H1 (cell line): ENCODE data around the gene RPL18. TPM values are rescaled to one million over a fixed set of nuclear protein-coding genes. Genes with fewer than 3 reads are reported as not detected.

Experiments used
- CTCF ChIA-PET: fragments of 300-600 bp; sonication (Branson Sonifier 250); formaldehyde crosslinking; loops from one replicate; lab custom pipeline; 2021; ENCODE audit not compliant: partially characterized antibody; lab: Charles Lee
- POLR2A ChIA-PET: fragments of 300-600 bp; sonication (Branson Sonifier 250); formaldehyde crosslinking; loops from one replicate; lab custom pipeline; 2021; ENCODE audit warnings: inconsistent platforms; ENCODE audit not compliant: partially characterized antibody; lab: Charles Lee
- DNase-seq, 2 experiments: peaks; one replicate each; pipeline versions ENCODE4 v3.0.0 to v3.0.0-alpha.2; 2010 to 2022; ENCODE audit warnings: low spot score in 2 of 2, low read depth in 1 of 2, mixed read lengths in 1 of 2
- FAIRE-seq: peaks from 2 replicates; lab custom pipeline; 2011; peaks lifted over from hg19 to GRCh38; lab: Jason Lieb, UNC
- H2AFZ ChIP-seq: 2 replicates; pipeline ENCODE4 v1.8.1; 2012; ENCODE audit warnings: low read length, inconsistent platforms
- H2AK5ac ChIP-seq: 2 replicates; pipeline ENCODE4 v1.6.1; 2013; ENCODE audit warnings: low read depth, low read length
- H2BK120ac ChIP-seq: replicated peaks from 2 replicates; pipeline ENCODE3; 2013; ENCODE audit warnings: low read depth, low read length, inconsistent platforms
- H2BK12ac ChIP-seq: 2 replicates; pipeline ENCODE4 v1.6.1; 2013; ENCODE audit warnings: low read depth, low read length
- H2BK15ac ChIP-seq: 2 replicates; pipeline ENCODE4 v1.6.1; 2013; ENCODE audit warnings: low read length
- H2BK20ac ChIP-seq: 2 replicates; pipeline ENCODE4 v1.6.1; 2013; ENCODE audit warnings: low read length
- H2BK5ac ChIP-seq: 2 replicates; pipeline ENCODE4 v1.6.1; 2013; ENCODE audit warnings: low read depth, low read length
- H3K14ac ChIP-seq: 2 replicates; pipeline ENCODE4 v1.6.1; 2013; ENCODE audit warnings: inconsistent platforms; ENCODE audit not compliant: insufficient read length
- H3K18ac ChIP-seq: 2 replicates; pipeline ENCODE4 v1.6.1; 2013; ENCODE audit warnings: low read length; ENCODE audit errors: extremely low read depth
- H3K23ac ChIP-seq: 2 replicates; pipeline ENCODE4 v1.6.1; 2013; ENCODE audit warnings: inconsistent platforms; ENCODE audit not compliant: insufficient read length
- H3K23me2 ChIP-seq: 2 replicates; pipeline ENCODE4 v1.6.1; 2013; ENCODE audit warnings: low read depth, low read length
- H3K27ac ChIP-seq: 2 replicates; pipeline ENCODE4 v1.6.1; 2011; ENCODE audit warnings: low read depth, low read length, inconsistent platforms
- H3K27me3 ChIP-seq, 4 experiments: replicated peaks in 1 of 4; 1 replicate in 1 of 4; 2 replicates in 3 of 4; pipeline versions ENCODE4 v1.6.1 to v1.8.1; 2011 to 2013; ENCODE audit warnings: low read length in 3 of 4, mild to moderate bottlenecking in 3 of 4, inconsistent platforms in 2 of 4, mixed read lengths in 2 of 4, moderate library complexity in 1 of 4; ENCODE audit not compliant: control insufficient read depth in 3 of 4, insufficient read depth in 3 of 4; ENCODE audit errors: extremely low read depth in 1 of 4
- H3K36me3 ChIP-seq, 4 experiments: 2 replicates each; pipeline versions ENCODE4 v1.6.1 to v1.8.1; 2011 to 2013; ENCODE audit warnings: mild to moderate bottlenecking in 4 of 4, low read length in 3 of 4, moderate library complexity in 2 of 4, control low read depth in 1 of 4, inconsistent platforms in 1 of 4; ENCODE audit not compliant: insufficient read depth in 4 of 4, control insufficient read depth in 2 of 4
- H3K4ac ChIP-seq: replicated peaks from 2 replicates; pipeline ENCODE3; 2013; ENCODE audit warnings: low read length, low read depth, mixed read lengths, inconsistent platforms; ENCODE audit not compliant: insufficient read length
- H3K4me1 ChIP-seq, 4 experiments: replicated peaks in 1 of 4; 1 replicate in 1 of 4; 2 replicates in 3 of 4; pipeline versions ENCODE4 v1.6.1 to v1.8.1; 2011 to 2013; ENCODE audit warnings: low read length in 3 of 4, inconsistent platforms in 2 of 4, mixed read lengths in 1 of 4; ENCODE audit not compliant: insufficient read depth in 4 of 4, control insufficient read depth in 3 of 4
- H3K4me2 ChIP-seq, 2 experiments: 2 replicates each; pipeline versions ENCODE4 v1.6.1 to v1.8.1; 2011 to 2013; ENCODE audit warnings: low read depth in 2 of 2, low read length in 2 of 2, control low read depth in 1 of 2, inconsistent platforms in 1 of 2, mild to moderate bottlenecking in 1 of 2; ENCODE audit not compliant: insufficient read depth in 1 of 2
- H3K4me3 ChIP-seq, 4 experiments: fragments of 200-600, 300-600 bp in 1 of 4; sonication (generic), shearing (Covaris generic), sonication (Bioruptor Twin) in 1 of 4; 2 replicates each; pipeline versions ENCODE4 v1.5.1 to v1.8.1; 2011 to 2016; ENCODE audit warnings: low read length in 4 of 4, low read depth in 3 of 4, control low read depth in 2 of 4, inconsistent platforms in 2 of 4, mild to moderate bottlenecking in 2 of 4, mixed read lengths in 1 of 4, moderate library complexity in 1 of 4; ENCODE audit not compliant: insufficient read depth in 2 of 4; ENCODE audit errors: extremely low read depth in 1 of 4
- H3K56ac ChIP-seq: replicated peaks from 2 replicates; pipeline ENCODE3; 2013; ENCODE audit warnings: low read depth, mild to moderate bottlenecking, mixed read lengths, low read length, inconsistent platforms; ENCODE audit not compliant: insufficient read length
- H3K79me1 ChIP-seq: 2 replicates; pipeline ENCODE4 v1.6.1; 2013; ENCODE audit warnings: low read depth, low read length, control low read depth
- H3K79me2 ChIP-seq, 2 experiments: 2 replicates each; pipeline versions ENCODE4 v1.6.1 to v1.8.1; 2012 to 2013; ENCODE audit warnings: low read length in 2 of 2, mild to moderate bottlenecking in 2 of 2, inconsistent platforms in 1 of 2; ENCODE audit not compliant: insufficient read depth in 2 of 2, control insufficient read depth in 1 of 2
- H3K9ac ChIP-seq, 4 experiments: replicated peaks in 1 of 4; 1 replicate in 1 of 4; 2 replicates in 3 of 4; pipeline versions ENCODE4 v1.6.1 to v1.8.1; 2011 to 2013; ENCODE audit warnings: low read depth in 3 of 4, low read length in 3 of 4, control low read depth in 2 of 4, mild to moderate bottlenecking in 2 of 4, moderate library complexity in 2 of 4, inconsistent platforms in 1 of 4; ENCODE audit errors: extremely low read depth in 1 of 4
- H3K9me3 ChIP-seq, 2 experiments: 2 replicates each; pipeline versions ENCODE4 v1.6.1 to v1.8.1; 2012 to 2013; ENCODE audit warnings: mild to moderate bottlenecking in 2 of 2, moderate library complexity in 2 of 2, control low read depth in 1 of 2, inconsistent platforms in 1 of 2, low read depth in 1 of 2, low read length in 1 of 2, mixed read lengths in 1 of 2; ENCODE audit not compliant: insufficient read depth in 2 of 2
- H4K20me1 ChIP-seq, 2 experiments: replicated peaks in 1 of 2; 2 replicates each; pipeline versions ENCODE3 to v1.8.1; 2011 to 2013; ENCODE audit warnings: inconsistent platforms in 2 of 2, low read length in 2 of 2, mild to moderate bottlenecking in 1 of 2; ENCODE audit not compliant: insufficient read depth in 2 of 2, control insufficient read depth in 1 of 2
- H4K5ac ChIP-seq: 2 replicates; pipeline ENCODE4 v1.6.1; 2013; ENCODE audit warnings: low read length, low read depth, mixed read lengths, inconsistent platforms; ENCODE audit not compliant: insufficient read length
- H4K8ac ChIP-seq: 2 replicates; pipeline ENCODE4 v1.8.0; 2013; ENCODE audit warnings: mild to moderate bottlenecking, moderate library complexity, low read length, inconsistent platforms; ENCODE audit not compliant: insufficient read depth; ENCODE audit errors: extremely low read depth
- H4K91ac ChIP-seq: replicated peaks from 2 replicates; pipeline ENCODE3; 2013; ENCODE audit warnings: low read length, mixed read lengths, inconsistent platforms; ENCODE audit not compliant: insufficient read length
- EZH2 ChIP-seq: fragments of 200-600 bp; sonication (generic); IDR thresholded peaks from 2 replicates; pipeline ENCODE4 v1.7.1; 2012; ENCODE audit warnings: low read depth, mild to moderate bottlenecking, moderate library complexity, low read length, inconsistent platforms; ENCODE audit not compliant: severe bottlenecking
- JUN ChIP-seq: IDR thresholded peaks from 2 replicates; pipeline ENCODE4 v1.6.1; 2011; ENCODE audit warnings: low read depth, mild to moderate bottlenecking, improper control_type of control experiment, low read length
- RBBP5 ChIP-seq: IDR thresholded peaks from 2 replicates; pipeline ENCODE4 v1.7.1; 2012; ENCODE audit warnings: low read depth, mild to moderate bottlenecking, inconsistent platforms, low read length, moderate library complexity, borderline replicate concordance
- WGBS, 2 experiments: shearing (Covaris generic) in 1 of 2; methylation state at CpG; one replicate each; pipeline versions ENCODE4 v1.1.6 to v1.1.7; 2013 to 2015; ENCODE audit warnings: low lambda C conversion rate in 2 of 2, mixed read lengths in 2 of 2, inconsistent platforms in 1 of 2, low coverage in 1 of 2, missing lambda C conversion rate in 1 of 2; ENCODE audit not compliant: insufficient replicate concordance in 2 of 2, insufficient coverage in 1 of 2, insufficient read length in 1 of 2; ENCODE audit errors: extremely low coverage in 1 of 2, missing lambda C conversion rate in 1 of 2; 5-methylcytosine and 5-hydroxymethylcytosine counted together
- polyA plus RNA-seq, 7 experiments: library from polyadenylated mRNA; depleted of rRNA in 3 of 7; stranded (reverse) in 5 of 7; unstranded in 2 of 7; fragments of >200 nt in 5 of 7; fragments of 200-250 nt in 2 of 7; gene quantifications; 1 replicate in 5 of 7; 2 replicates in 1 of 7; 4 replicates in 1 of 7; pipeline versions ENCODE4 v1.2.1 to v1.2.3, GENCODE V29; 2011 to 2013; ENCODE audit warnings: missing spikeins in 2 of 7, mixed read lengths in 2 of 7
- total RNA-seq: library from RNA; stranded (reverse); fragmentation: NEBNext Ultra II Directional; extraction: Animal tissue kit (Norgen Biotek cat#: 25700); gene quantifications from 2 replicates; pipeline ENCODE4 v1.2.1, GENCODE V29; 2021

Gene RPL18
- total and polyA plus RNA-seq, 2 of the 8 experiments (the other 6 are each of a cell fraction or from before 2014, with no cell fraction given), result 1,669 to 2,789 TPM

DNA sequence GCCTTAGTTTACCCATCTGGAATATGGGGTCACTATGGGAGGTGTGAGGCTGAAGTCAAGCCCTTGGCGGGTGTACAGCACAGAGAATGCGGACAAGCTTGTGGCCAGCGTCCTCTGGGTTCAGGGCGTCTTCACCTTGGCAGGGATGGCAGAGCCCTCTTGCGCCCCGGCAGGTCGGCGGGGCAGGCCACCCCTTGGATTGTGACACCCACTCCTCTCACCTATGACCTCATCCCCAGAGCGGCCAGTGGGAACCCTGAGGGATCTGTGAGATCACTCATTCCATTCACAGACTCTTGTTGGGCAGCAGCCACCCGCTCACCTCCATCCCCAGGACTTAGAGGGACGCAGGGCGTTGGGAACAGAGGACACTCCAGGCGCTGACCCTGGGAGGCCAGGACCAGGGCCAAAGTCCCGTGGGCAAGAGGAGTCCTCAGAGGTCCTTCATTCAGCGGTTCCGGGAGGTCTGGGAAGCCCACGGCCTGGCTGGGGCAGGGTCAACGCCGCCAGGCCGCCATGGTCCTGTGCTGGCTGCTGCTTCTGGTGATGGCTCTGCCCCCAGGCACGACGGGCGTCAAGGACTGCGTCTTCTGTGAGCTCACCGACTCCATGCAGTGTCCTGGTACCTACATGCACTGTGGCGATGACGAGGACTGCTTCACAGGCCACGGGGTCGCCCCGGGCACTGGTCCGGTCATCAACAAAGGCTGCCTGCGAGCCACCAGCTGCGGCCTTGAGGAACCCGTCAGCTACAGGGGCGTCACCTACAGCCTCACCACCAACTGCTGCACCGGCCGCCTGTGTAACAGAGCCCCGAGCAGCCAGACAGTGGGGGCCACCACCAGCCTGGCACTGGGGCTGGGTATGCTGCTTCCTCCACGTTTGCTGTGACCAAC lies 12.3 kb downstream of the RPL18 start, which contains the start of gene SPACA4:
TSS of gene SPACA4 (plus strand) at position 280 of the 896 bp plus-strand sequence. CDS start at position 517, 237 bp downstream.
- Histone ChIP-seq H2BK5ac (no peak within 1 kb of the TSS; the same call in 1 of the 2 replicates), H2BK20ac (no peak within 1 kb of the TSS), H3K14ac (no peak within 1 kb of the TSS), H3K4ac (no peak within 1 kb of the TSS), H3K9ac (no peak within 1 kb of the TSS), H2BK120ac (no peak within 1 kb of the TSS), H2BK15ac (no peak within 1 kb of the TSS), H3K23me2 (no peaks in the 10 kb centered on the region), H2AK5ac (no peak within 1 kb of the TSS), H3K79me2 (no peaks in the 10 kb centered on the region), H4K20me1 (peaks cover 0 to 2% of the 10 kb centered on the region in 2 experiments), H3K36me3 (no peaks in the 10 kb centered on the region), H4K8ac (no peak within 1 kb of the TSS), H3K9me3 (no peaks in the 10 kb centered on the region), H3K23ac (no peak within 1 kb of the TSS), H3K18ac (no peak within 1 kb of the TSS), H3K79me1 (no peaks in the 10 kb centered on the region), H3K4me3 (no peak within 1 kb of the TSS), H3K56ac (no peak within 1 kb of the TSS), H2AFZ (no peak within 1 kb of the TSS), H3K27me3 (no peaks in the 10 kb centered on the region), H4K5ac (no peak within 1 kb of the TSS), H2BK12ac (no peak within 1 kb of the TSS), H3K27ac (no peak within 1 kb of the TSS), H3K4me2 (no peak within 1 kb of the TSS), H4K91ac (no peak within 1 kb of the TSS), H3K4me1 (peaks cover 0 to 2% (median 0%) of the 10 kb centered on the region in 4 experiments; a peak in 1 of 7 replicates)
- FAIRE-seq, result no peak
- ChIA-PET POLR2A (interaction anchor here (0.8 to 27.0 kb wide), 5 partner anchors 12 to 107 kb away, joined by 3 to 788 read pairs (median 4); partner anchors contain the start of genes DBP, FAM83E, RPL18 and SPHK2), CTCF (interaction anchor here (1.5 to 7.0 kb wide), 4 partner anchors 9 to 98 kb away, joined by 3 to 143 read pairs (median 5); partner anchors contain the start of gene FAM83E)
- 92% methylated on average over 39 of the region's 39 CpGs; no CpG with 5 or more reads in 1 of the 2 experiments for WGBS, 2 experiments
- no peak for DNase-seq
- TF ChIP-seq EZH2 (no peak), RBBP5 (no peak), JUN (no peak)
